Midbrain (tissue), 1 donor: ENCODE measurements around the gene ZBTB34.

Experiments
- DNase-seq: peaks from one replicate; lab custom pipeline; 2025; lab: John Stamatoyannopoulos, UW

ZBTB34 gene

GRCh38 chr9:126842977-126843799 lies 17.3 kb upstream of the ZBTB34 start:
- DNase-seq = peak; percentile 70

GRCh38 chr9:126844085-126844484 lies 16.4 kb upstream of the ZBTB34 start:
- peak; percentile 40 for DNase-seq

- DNase-seq = no peak
These were observed 13.4 kb upstream of the ZBTB34 start for GRCh38 chr9:126847051-126847450.

- DNase-seq = no peak
These were observed 10.7 kb upstream of the ZBTB34 start for GRCh38 chr9:126849591-126850225.

- no peak for DNase-seq
These were observed 9.1 kb upstream of the ZBTB34 start for GRCh38 chr9:126851286-126851880.

- DNase-seq = no peak
These were observed 8.3 kb upstream of the ZBTB34 start for GRCh38 chr9:126852086-126852688.

- no peak for DNase-seq
These were observed 6.8 kb upstream of the ZBTB34 start for GRCh38 chr9:126853667-126854066.

- no peak for DNase-seq
These were observed 5.7 kb upstream of the ZBTB34 start for GRCh38 chr9:126854734-126855133.

GRCh38 chr9:126856326-126856877 lies 4.0 kb upstream of the ZBTB34 start:
- no peak for DNase-seq

GRCh38 chr9:126857261-126857960 lies 3.0 kb upstream of the ZBTB34 start:
- DNase-seq = no peak

- no peak for DNase-seq
These were observed 1.3 kb upstream of the ZBTB34 start for GRCh38 chr9:126859111-126859510.

- no peak for DNase-seq
These were observed 473 bp downstream of the ZBTB34 start for GRCh38 chr9:126860757-126861466.

- no peak for DNase-seq
These were observed 1.3 kb downstream of the ZBTB34 start for GRCh38 chr9:126861707-126862103.

- peak; percentile 36 for DNase-seq
These were observed 1.8 kb downstream of the ZBTB34 start for GRCh38 chr9:126862104-126862761.

GRCh38 chr9:126864771-126865170 lies 4.3 kb downstream of the ZBTB34 start:
- DNase-seq = no peak

GRCh38 chr9:126869368-126869767 lies 8.9 kb downstream of the ZBTB34 start:
- DNase-seq = no peak

- no peak for DNase-seq
These were observed 12.1 kb downstream of the ZBTB34 start for GRCh38 chr9:126872516-126872915.

GRCh38 chr9:126874546-126875314 lies 14.3 kb downstream of the ZBTB34 start:
- DNase-seq = no peak

GRCh38 chr9:126875756-126876510 lies 15.5 kb downstream of the ZBTB34 start:
- no peak for DNase-seq
